MV-4-11 (cell line): ENCODE data around the gene PTGR3.

Experiments used
- DNase-seq: peaks from one replicate; lab custom pipeline; 2025; lab: John Stamatoyannopoulos, UW

PTGR3 gene

DNA sequence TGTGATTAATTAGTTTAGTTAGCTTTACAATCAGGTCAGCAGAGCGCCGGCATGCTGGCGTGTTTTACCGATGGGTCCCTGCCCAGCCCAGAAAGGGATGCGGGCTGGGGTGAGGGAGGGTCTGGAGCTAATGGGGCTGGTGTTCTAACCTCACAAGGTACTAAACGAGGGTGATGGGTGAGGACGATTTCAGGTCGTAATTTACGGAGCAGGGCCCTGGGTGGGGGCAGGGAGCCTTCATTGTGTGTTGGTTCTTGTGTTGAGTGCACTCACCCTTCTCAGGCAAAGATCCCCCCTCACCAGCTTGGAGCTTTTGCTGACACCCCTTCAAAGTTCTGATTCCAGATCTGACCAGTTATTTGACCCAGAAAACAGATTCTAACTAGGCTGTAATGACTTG is 39.5 kb downstream of the PTGR3 start:
- no peak for DNase-seq

DNA sequence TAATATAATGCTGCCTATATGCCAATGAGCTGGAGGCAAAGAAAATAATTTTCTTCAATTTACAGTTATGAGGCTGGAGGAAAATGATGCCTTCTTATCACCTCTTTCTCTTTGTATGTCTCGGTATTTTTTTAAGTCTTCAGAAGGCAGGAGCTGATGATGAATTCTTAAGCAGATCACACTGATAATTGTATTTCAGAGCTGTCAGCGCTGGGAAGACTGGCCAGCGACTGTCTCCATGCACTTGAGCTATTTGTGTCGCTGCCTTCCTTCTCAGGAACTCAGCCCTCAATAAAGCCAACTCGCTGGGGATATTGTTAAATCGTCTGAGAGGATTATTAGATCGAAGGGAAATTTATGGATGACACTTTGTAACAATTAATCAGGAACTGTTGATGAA is 40.3 kb downstream of the PTGR3 start:
- no peak for DNase-seq

DNA sequence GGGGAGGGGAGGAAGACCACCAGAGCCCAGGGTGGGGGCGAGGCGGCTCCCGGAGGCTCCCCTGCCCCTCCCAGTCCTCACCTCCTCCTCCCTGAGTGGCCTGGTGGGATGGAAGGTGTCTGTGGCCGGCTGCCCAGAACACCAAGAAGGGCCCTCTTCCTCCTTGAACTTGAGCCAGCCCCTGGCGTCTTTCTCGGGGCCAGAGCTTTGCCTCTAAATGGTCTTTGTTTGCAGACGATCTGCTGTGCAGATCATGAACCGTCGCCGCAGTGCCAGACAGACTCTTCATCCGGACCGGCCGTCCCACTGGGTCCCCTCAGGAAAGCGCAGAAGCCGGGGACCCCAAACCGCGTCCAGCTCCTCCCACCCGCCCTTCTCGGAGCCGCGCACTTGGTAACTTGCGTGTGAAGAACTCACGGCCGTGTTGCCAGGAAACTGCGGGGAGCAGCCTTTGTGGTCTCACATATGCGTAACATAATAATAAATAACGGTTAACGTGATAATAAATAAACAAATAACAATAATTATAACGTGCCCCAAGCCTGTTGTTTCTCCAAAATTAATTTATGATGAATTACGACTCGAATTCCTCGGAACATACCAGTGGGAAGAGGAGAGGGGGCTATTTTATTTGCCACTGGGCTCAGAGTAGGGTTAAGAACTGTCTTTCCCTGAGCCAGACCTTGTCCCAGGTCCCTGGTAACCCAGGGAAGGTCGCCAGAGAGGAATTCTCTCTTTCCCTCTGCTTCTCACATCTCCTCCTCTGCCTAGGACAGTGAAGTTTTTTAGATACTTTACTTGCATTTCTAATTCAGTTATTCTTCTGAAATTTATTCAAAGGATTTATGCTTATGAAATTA is 41.0 kb downstream of the PTGR3 start:
- no peak for DNase-seq

DNA sequence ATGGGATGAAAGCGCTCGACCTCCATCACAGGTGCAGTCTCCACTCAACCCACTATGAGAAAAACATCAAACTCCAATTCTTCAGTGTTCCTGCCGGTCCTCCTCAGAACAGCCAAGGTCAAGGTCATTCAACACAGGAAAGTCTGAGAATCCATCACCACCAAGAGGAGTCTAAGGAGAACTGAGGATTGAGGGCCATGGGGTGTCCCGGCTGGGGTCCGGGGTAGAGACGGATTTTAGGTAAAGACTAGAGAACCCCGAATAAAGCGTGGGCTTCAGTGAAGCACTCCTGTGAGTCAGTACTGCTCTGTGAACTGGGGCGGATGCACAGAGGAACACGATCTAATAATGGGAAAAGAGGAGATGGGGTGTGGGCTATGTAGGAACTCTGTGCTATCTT is 41.8 kb downstream of the PTGR3 start:
- no peak for DNase-seq

DNA sequence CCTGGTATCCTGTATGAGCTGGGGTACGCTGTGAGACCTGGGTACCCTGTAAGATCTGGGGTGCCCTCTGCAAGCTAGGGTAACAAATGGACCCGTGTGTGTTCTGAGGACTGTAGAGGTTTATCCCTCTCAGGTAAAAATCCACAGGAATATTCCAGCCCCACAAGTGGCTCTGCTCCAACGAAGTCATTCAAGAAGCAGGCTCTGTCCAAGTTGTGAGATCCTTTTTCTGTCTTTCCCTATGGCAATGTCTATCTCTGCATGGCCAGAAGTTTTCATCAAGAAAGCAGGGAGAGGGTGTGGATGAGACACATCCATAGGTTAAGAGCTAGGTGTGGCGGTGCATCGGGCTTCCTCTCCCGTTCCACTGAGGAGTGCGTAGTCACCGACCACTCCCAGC is 43.0 kb downstream of the PTGR3 start:
- no peak for DNase-seq

DNA sequence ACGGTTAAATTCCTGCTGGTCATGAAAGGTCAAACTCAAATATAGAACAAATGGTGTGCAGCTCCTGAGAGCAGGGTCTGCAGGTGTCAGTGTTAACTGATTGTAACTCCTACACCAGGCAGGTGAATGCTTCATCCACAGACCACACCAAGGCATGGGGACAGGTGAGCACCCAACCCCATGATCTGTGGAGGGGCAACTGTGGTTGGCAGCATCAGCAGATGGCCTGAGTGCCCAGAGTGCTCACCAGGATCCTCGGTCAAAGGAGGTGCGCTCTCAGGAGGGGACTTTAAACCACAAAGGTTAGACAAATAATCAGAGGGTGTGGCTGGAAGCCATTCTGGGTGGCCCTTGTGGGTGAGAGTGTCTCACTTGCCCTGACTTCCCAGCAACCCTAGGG is 44.5 kb downstream of the PTGR3 start:
- no peak for DNase-seq

DNA sequence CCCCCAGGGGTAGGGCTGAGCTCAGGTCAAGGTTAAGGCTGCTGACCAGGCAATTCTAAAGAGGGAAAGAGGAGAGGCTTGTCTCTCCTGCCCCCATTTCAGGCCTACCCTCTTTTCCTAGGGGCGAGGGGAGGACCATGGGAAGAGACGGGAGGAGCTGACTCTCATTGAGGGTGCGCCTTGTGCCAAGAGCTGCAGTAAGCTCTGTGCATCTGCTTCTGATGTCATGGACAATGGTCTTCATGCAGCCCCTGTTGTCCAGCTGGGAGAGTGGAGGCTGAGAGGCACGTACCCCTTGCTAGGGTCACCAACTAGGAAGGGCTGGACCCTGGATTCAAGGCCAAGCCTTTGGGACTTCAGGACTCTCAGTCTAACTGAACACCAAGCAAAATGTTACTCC is 45.2 kb downstream of the PTGR3 start:
- no peak for DNase-seq

DNA sequence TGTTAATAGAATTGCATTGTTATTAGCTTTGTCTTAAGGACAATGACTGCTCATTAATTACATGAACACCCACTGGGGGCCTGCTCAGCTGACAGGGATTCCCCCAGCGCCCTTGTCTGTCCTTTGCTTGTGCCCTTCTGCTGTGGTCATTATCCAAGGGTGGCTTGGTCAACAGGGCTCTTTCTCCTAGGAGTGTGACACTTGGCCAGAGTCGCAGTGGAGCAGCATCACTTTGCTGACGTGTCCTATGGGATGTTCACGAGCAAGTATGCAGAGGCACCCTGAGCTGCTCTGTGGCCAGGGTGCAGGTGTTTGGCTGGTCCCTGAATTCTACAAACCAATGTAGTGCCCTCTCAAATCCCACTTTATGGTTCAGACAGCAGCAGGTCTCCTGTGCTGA is 46.0 kb downstream of the PTGR3 start:
- no peak for DNase-seq

DNA sequence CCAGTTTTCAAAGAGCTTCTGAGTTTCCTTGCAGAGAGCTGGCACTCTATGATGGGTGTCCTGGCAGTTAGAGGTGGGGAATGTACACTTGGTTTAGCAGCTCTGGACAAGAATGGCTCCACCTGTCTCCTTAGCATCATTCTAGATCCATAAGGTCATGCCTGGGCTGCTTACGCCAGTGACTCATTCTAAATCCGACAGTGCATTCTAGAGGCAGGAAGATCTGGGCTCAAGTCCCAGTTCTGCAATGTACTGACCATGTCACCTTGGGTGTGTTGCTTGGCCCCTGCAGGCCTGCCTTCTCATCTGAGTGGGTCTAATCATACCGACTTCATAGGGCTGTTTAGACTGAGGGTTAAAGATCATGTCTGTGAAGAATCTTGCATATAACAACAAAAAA is 46.5 kb downstream of the PTGR3 start:
- DNase-seq = no peak

DNA sequence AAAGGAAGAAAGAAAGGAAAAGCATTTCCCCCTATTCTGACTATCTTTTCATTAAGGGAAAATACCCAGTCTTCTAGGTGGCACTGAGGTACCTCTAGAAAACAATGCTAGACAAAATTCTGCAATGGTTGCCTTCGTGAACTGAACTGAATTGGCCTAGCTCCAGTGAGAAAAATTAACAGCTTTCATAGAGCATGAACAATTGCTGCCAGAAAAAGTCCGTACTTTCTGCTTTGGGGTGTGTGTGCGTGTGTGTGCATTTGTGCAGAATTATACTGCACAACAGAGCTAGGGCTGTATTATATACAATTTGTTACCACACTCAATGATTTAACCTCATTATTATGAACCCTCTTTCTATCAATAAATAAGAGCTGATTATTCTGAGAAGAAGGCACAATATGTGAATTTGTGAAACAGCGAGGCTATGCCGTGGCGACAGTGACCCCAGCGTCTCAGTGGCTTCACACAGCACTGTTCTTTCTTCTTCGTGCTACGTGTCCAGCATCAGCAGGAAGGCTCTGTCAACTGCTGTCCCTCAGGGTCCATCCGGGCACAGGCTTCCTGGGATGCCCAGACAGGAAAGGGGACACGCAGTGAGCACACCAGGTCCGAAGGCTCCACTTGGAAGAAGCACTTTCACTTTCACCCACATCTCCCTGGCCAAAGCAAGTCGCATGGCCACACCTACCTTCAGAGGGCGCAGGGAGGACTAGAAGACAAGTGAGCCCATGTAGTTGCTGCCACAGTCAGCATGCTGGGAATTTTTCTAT is 47.5 kb downstream of the PTGR3 start:
- peak; percentile 27 for DNase-seq

DNA sequence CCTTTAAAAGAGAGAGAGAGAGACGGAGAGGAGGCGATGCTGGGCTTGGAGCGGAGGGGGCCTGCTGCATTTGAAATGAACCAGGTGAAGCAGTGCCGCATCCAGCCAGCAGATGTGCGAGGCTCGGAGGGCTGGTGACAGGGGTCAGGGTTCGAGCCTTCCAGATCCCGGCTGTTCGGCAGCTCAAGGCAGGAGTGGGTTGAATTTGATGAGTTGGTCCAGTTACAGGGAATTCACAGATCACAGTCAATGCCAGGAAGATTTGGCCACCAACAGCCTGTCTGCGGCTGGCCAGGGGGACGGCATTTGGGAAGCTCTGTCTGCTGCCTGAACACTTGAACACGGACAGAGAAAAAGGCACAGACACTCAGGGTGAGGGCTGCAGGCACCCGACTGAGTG is 48.6 kb downstream of the PTGR3 start:
- DNase-seq = no peak

DNA sequence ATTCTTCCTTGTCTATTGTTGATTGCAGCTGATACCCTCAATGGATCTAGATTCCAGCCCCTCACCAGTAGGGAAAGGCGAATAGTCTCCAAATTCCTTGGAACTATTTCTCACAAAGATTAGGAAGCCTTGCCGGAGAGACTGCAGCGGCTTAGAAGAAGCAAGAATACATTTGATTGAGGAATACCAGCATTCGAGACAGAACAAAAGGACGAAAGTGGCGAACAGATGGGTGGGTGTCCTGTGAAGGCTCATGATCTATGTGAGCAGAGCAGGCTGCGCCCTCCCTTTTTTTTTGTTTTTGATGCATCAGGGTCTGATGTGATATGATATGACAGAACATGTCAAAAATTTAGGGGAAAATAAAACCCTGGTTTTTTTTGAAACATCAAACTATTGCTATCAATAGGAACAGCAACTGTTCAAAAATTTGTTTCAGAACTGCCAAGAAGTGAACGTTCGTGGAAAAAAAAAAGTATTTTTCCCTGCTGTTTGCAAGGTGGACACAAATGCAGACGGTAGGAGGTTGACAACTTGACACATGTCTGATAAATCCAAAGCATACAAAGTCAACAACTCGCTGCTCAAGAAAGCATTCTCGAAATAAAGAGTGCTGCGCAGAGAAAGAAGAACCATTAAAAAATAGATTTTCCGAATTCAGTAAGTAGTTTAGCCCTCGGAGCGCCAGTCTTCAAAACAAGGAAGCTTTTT is 49.1 kb downstream of the PTGR3 start:
- no peak for DNase-seq

DNA sequence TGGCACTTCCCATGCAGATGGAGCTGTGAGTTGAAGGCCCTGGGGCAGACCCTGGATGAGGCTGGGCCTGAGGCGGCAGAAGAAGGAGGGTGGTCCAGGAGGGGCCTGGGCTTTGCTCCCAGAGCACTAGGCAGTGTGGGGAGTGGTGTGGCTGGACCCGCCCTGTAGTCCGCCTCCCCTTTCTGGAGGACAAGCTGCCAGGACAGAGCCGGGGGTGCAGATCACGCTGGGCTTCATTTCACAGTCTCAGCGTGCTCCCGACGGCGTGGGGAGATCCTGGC is 49.8 kb downstream of the PTGR3 start:
- no peak for DNase-seq
